ENCODE data around the gene PDE9A.
"Not testable (repeated sequence)": the region's sequence is repeated elsewhere in the genome, so short reads cannot be mapped to it uniquely, and the experiment has no call there.

DNA sequence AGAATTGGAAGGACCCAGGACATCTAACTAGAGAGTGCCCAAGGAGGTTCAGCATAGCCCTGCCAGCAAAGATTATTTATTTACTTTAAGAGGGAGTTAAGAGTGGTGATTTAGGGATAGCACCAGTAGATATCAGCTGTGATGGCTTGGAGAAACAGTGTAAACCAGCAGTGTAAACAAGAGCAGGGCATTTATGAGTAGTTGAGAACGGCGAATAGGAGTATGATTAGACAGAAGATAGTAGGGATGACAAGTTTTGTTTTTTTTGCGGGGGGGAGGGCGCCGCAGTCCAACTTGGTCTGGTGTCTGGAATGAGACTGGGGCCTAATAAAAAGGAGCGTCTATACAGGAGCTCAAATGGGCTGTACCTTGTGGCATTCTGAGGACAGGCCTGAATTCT, 148.2 kb downstream of the PDE9A start:
- TF ChIP-seq, protein P1, sequence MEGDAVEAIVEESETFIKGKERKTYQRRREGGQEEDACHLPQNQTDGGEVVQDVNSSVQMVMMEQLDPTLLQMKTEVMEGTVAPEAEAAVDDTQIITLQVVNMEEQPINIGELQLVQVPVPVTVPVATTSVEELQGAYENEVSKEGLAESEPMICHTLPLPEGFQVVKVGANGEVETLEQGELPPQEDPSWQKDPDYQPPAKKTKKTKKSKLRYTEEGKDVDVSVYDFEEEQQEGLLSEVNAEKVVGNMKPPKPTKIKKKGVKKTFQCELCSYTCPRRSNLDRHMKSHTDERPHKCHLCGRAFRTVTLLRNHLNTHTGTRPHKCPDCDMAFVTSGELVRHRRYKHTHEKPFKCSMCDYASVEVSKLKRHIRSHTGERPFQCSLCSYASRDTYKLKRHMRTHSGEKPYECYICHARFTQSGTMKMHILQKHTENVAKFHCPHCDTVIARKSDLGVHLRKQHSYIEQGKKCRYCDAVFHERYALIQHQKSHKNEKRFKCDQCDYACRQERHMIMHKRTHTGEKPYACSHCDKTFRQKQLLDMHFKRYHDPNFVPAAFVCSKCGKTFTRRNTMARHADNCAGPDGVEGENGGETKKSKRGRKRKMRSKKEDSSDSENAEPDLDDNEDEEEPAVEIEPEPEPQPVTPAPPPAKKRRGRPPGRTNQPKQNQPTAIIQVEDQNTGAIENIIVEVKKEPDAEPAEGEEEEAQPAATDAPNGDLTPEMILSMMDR (IDR thresholded peaks at IDR 0.05; ENCODE audit: insufficient read depth, low read length): not testable (repeated sequence)
- TF ChIP-seq POLR2AphosphoS5 (IDR thresholded peaks at IDR 0.05; ENCODE audit: low read depth): not testable (repeated sequence)
